Measurements from ENCODE around the gene IL33. TPM values are rescaled to one million over a fixed set of nuclear protein-coding genes. Genes with fewer than 3 reads are reported as not detected.
A peak's percentile ranks its signal among the peaks of the same experiment; 100 is the strongest.

IL33 gene
- total RNA-seq, 4 donors from 2014 or later: 1.6 to 3.1 (median 1.9) TPM

GRCh38 chr9:6271508-6272228 lies 56.1 kb downstream of the IL33 start:
- DNase-seq (no peak), ATAC-seq (no peak)
- no peak for TF ChIP-seq POLR2A (IDR thresholded peaks at IDR 0.05)
- Histone ChIP-seq H3K27me3 (no peaks in the 10 kb centered on the region), H3K27ac (peak overlapping the region; percentile 2 to 48 (median 44)), H3K4me3 (no peak overlapping the region), H3K9me3 (no peaks in the 10 kb centered on the region), H3K4me1 (no peaks in the 10 kb centered on the region), H3K36me3 (no peaks in the 10 kb centered on the region)
- in situ Hi-C loops (cut with MboI; ENCODE audit: low sequenced_read_pairs in 4 of 4): no loop called here
- intact Hi-C loops (cut with DNase I; ENCODE audit: low total_unique reads): loop anchor here (5.0 kb wide), 1 partner anchor 39 kb away; no protein-coding TSS in a partner anchor

DNA sequence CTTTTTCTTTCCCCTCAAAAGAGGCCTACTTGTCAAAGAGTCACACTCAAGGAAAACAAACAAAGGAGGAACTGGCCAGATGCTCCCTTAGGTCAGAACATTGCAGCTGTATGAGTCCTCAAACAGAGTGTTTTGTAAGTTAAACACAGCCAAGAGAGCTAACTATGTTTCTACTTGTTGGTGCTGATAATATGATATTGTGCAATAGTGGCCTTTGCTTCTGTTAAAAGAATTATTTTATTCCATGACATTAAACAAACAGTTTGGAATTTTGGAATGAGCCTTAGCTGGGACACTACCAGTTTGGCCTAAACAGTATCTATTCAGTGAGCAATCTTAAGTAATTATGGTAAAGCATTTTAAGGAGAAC lies 56.6 kb downstream of the IL33 start:
- no peaks in the 10 kb centered on the region for H3K4me1 ChIP-seq
- TF ChIP-seq POLR2A (IDR thresholded peaks at IDR 0.05): no peak
- no peak for TF ChIP-seq CTCF (IDR thresholded peaks at IDR 0.05 in 4 of 5, conservative IDR thresholded peaks at IDR 0.05 in 1 of 5)
- peak overlapping the region in 2 of 4 donors; percentile 43 to 45 for H3K27ac ChIP-seq
- ATAC-seq (peak; percentile 85 to 93), DNase-seq (peak; percentile 5 to 23)
- H3K27me3 ChIP-seq: no peaks in the 10 kb centered on the region
- no peak overlapping the region for H3K4me3 ChIP-seq
- intact Hi-C loops (cut with DNase I; ENCODE audit: low total_unique reads): loop anchor here (5.0 kb wide), 1 partner anchor 40 kb away; no protein-coding TSS in a partner anchor
- no peaks in the 10 kb centered on the region for H3K36me3 ChIP-seq
- H3K9me3 ChIP-seq: no peaks in the 10 kb centered on the region
- in situ Hi-C loops (cut with MboI; ENCODE audit: low sequenced_read_pairs in 4 of 4): no loop called here

GRCh38 chr9:6277417-6277816 lies 61.8 kb downstream of the IL33 start:
- intact Hi-C loops (cut with DNase I; ENCODE audit: low total_unique reads): no loop called here

GRCh38 chr9:6301858-6302257 lies 86.3 kb downstream of the IL33 start:
- intact Hi-C loops (cut with DNase I; ENCODE audit: low total_unique reads): no loop called here

More at GRCh38 chr9:6277417-6277816, 61.8 kb downstream of the IL33 start:
- no peak for ATAC-seq
- no peak for DNase-seq
- H3K27me3 ChIP-seq: no peaks in the 10 kb centered on the region
- no peaks in the 10 kb centered on the region for H3K9me3 ChIP-seq
- H3K4me1 ChIP-seq: no peaks in the 10 kb centered on the region
- H3K27ac ChIP-seq: no peak overlapping the region
- TF ChIP-seq CTCF (IDR thresholded peaks at IDR 0.05 in 4 of 5, conservative IDR thresholded peaks at IDR 0.05 in 1 of 5) (no peak), POLR2A (IDR thresholded peaks at IDR 0.05) (no peak)
- H3K36me3 ChIP-seq: no peaks in the 10 kb centered on the region
- no peak overlapping the region for H3K4me3 ChIP-seq
- in situ Hi-C loops (cut with MboI; ENCODE audit: low sequenced_read_pairs in 4 of 4): no loop called here

More at GRCh38 chr9:6301858-6302257, 86.3 kb downstream of the IL33 start:
- no peak for ATAC-seq
- H3K4me1 ChIP-seq: no peaks in the 10 kb centered on the region
- no peak for DNase-seq
- H3K36me3 ChIP-seq: no peaks in the 10 kb centered on the region
- no peaks in the 10 kb centered on the region for H3K27me3 ChIP-seq
- in situ Hi-C loops (cut with MboI; ENCODE audit: low sequenced_read_pairs in 4 of 4): loop anchor here (10.0 to 25.0 kb wide), 5 partner anchors 107 to 415 kb away; partner anchors contain the start of gene MLANA (in 2 of the 4)
- H3K27ac ChIP-seq: no peak overlapping the region
- no peaks in the 10 kb centered on the region for H3K9me3 ChIP-seq
- no peak overlapping the region for H3K4me3 ChIP-seq
- TF ChIP-seq POLR2A (IDR thresholded peaks at IDR 0.05) (no peak), CTCF (IDR thresholded peaks at IDR 0.05 in 4 of 5, conservative IDR thresholded peaks at IDR 0.05 in 1 of 5) (no peak)
